ENCODE measurements around the gene SEMA4D.
A peak's percentile ranks its signal among the peaks of the same experiment; 100 is the strongest.

Gene SEMA4D

GRCh38 chr9:89428222-89428761, 69.6 kb downstream of the SEMA4D start:
- Mint-ChIP-seq H3K9me3 (peaks cover 4% of the 10 kb centered on the region), H3K27me3 (ENCODE audit: low read depth) (no peaks in the 10 kb centered on the region), H3K4me1 (ENCODE audit: low read depth) (peaks cover 80% of the 10 kb centered on the region), H3K36me3 (ENCODE audit: low read depth) (peaks cover 41% of the 10 kb centered on the region), H3K27ac (peak overlapping the region; percentile 90), H3K4me3 (no peak overlapping the region)

- no peaks in the 10 kb centered on the region for H3K27me3 Mint-ChIP-seq (ENCODE audit: low read depth)
- H3K4me1 Mint-ChIP-seq (ENCODE audit: low read depth): peaks cover 83% of the 10 kb centered on the region
- H3K4me3 Mint-ChIP-seq: peak overlapping the region; percentile 75
- H3K36me3 Mint-ChIP-seq (ENCODE audit: low read depth): peaks cover 41% of the 10 kb centered on the region
- peaks cover 4% of the 10 kb centered on the region for H3K9me3 Mint-ChIP-seq
- peak overlapping the region; percentile 90 for H3K27ac Mint-ChIP-seq
Measured at GRCh38 chr9:89427621-89428221, 70.2 kb downstream of the SEMA4D start.

GRCh38 chr9:89426384-89426961, 71.4 kb downstream of the SEMA4D start:
- H3K4me3 Mint-ChIP-seq: peak overlapping the region; percentile 75
- peaks cover 48% of the 10 kb centered on the region for H3K36me3 Mint-ChIP-seq (ENCODE audit: low read depth)
- no peaks in the 10 kb centered on the region for H3K27me3 Mint-ChIP-seq (ENCODE audit: low read depth)
- peak overlapping the region; percentile 90 for H3K27ac Mint-ChIP-seq
- H3K4me1 Mint-ChIP-seq (ENCODE audit: low read depth): peaks cover 86% of the 10 kb centered on the region
- peaks cover 4% of the 10 kb centered on the region for H3K9me3 Mint-ChIP-seq

GRCh38 chr9:89425921-89426383, 72.0 kb downstream of the SEMA4D start:
- Mint-ChIP-seq H3K4me1 (ENCODE audit: low read depth) (peaks cover 89% of the 10 kb centered on the region), H3K27ac (peak overlapping the region; percentile 90), H3K36me3 (ENCODE audit: low read depth) (peaks cover 48% of the 10 kb centered on the region), H3K4me3 (peak overlapping the region; percentile 75), H3K27me3 (ENCODE audit: low read depth) (no peaks in the 10 kb centered on the region), H3K9me3 (peaks cover 4% of the 10 kb centered on the region)

- Mint-ChIP-seq H3K27me3 (ENCODE audit: low read depth) (no peaks in the 10 kb centered on the region), H3K27ac (peak overlapping the region; percentile 90), H3K4me1 (ENCODE audit: low read depth) (peaks cover 92% of the 10 kb centered on the region), H3K4me3 (peak overlapping the region; percentile 42), H3K9me3 (peaks cover 4% of the 10 kb centered on the region), H3K36me3 (ENCODE audit: low read depth) (peaks cover 49% of the 10 kb centered on the region)
Measured at GRCh38 chr9:89425024-89425805, 72.7 kb downstream of the SEMA4D start.

GRCh38 chr9:89422151-89422975, 75.5 kb downstream of the SEMA4D start:
- H3K36me3 Mint-ChIP-seq (ENCODE audit: low read depth): peaks cover 61% of the 10 kb centered on the region
- H3K4me1 Mint-ChIP-seq (ENCODE audit: low read depth): peaks cover 86% of the 10 kb centered on the region
- peak overlapping the region; percentile 90 for H3K27ac Mint-ChIP-seq
- H3K27me3 Mint-ChIP-seq (ENCODE audit: low read depth): no peaks in the 10 kb centered on the region
- peaks cover 4% of the 10 kb centered on the region for H3K9me3 Mint-ChIP-seq
- peak overlapping the region; percentile 49 for H3K4me3 Mint-ChIP-seq

- Mint-ChIP-seq H3K27ac (peak overlapping the region; percentile 90), H3K27me3 (ENCODE audit: low read depth) (no peaks in the 10 kb centered on the region), H3K36me3 (ENCODE audit: low read depth) (peaks cover 62% of the 10 kb centered on the region), H3K4me1 (ENCODE audit: low read depth) (peaks cover 86% of the 10 kb centered on the region), H3K9me3 (peaks cover 4% of the 10 kb centered on the region), H3K4me3 (peak overlapping the region; percentile 68)
Measured at GRCh38 chr9:89421595-89421994, 76.3 kb downstream of the SEMA4D start.

GRCh38 chr9:89420397-89421178, 77.3 kb downstream of the SEMA4D start:
- Mint-ChIP-seq H3K9me3 (peaks cover 4% of the 10 kb centered on the region), H3K27me3 (ENCODE audit: low read depth) (no peaks in the 10 kb centered on the region), H3K4me3 (peak overlapping the region; percentile 44), H3K36me3 (ENCODE audit: low read depth) (peaks cover 64% of the 10 kb centered on the region), H3K4me1 (ENCODE audit: low read depth) (peaks cover 84% of the 10 kb centered on the region), H3K27ac (peak overlapping the region; percentile 90)

- Mint-ChIP-seq H3K36me3 (ENCODE audit: low read depth) (peaks cover 60% of the 10 kb centered on the region), H3K27ac (peak overlapping the region; percentile 90), H3K27me3 (ENCODE audit: low read depth) (no peaks in the 10 kb centered on the region), H3K4me3 (peak overlapping the region; percentile 44), H3K9me3 (peaks cover 4% of the 10 kb centered on the region), H3K4me1 (ENCODE audit: low read depth) (peaks cover 85% of the 10 kb centered on the region)
Measured at GRCh38 chr9:89419978-89420394, 77.9 kb downstream of the SEMA4D start.

- H3K27me3 Mint-ChIP-seq (ENCODE audit: low read depth): no peaks in the 10 kb centered on the region
Measured at GRCh38 chr9:89418882-89419640, 78.9 kb downstream of the SEMA4D start.

GRCh38 chr9:89418474-89418845, 79.5 kb downstream of the SEMA4D start:
- Mint-ChIP-seq H3K4me3 (peak overlapping the region; percentile 83), H3K9me3 (no peaks in the 10 kb centered on the region), H3K36me3 (ENCODE audit: low read depth) (peaks cover 58% of the 10 kb centered on the region), H3K27me3 (ENCODE audit: low read depth) (no peaks in the 10 kb centered on the region), H3K4me1 (ENCODE audit: low read depth) (peaks cover 83% of the 10 kb centered on the region), H3K27ac (peak overlapping the region; percentile 90)

More at GRCh38 chr9:89418882-89419640, 78.9 kb downstream of the SEMA4D start:
- Mint-ChIP-seq H3K27ac (peak overlapping the region; percentile 90), H3K4me3 (peak overlapping the region; percentile 83), H3K9me3 (no peaks in the 10 kb centered on the region), H3K36me3 (ENCODE audit: low read depth) (peaks cover 58% of the 10 kb centered on the region), H3K4me1 (ENCODE audit: low read depth) (peaks cover 83% of the 10 kb centered on the region)

- H3K4me3 Mint-ChIP-seq: peak overlapping the region; percentile 83
- no peaks in the 10 kb centered on the region for H3K27me3 Mint-ChIP-seq (ENCODE audit: low read depth)
- H3K9me3 Mint-ChIP-seq: no peaks in the 10 kb centered on the region
- peaks cover 84% of the 10 kb centered on the region for H3K4me1 Mint-ChIP-seq (ENCODE audit: low read depth)
- peak overlapping the region; percentile 90 for H3K27ac Mint-ChIP-seq
- H3K36me3 Mint-ChIP-seq (ENCODE audit: low read depth): peaks cover 62% of the 10 kb centered on the region
Measured at GRCh38 chr9:89417832-89418473, 80.0 kb downstream of the SEMA4D start.

Measured in T-helper 1 cell treated with Interleukin-12 subunit alpha and Interleukin-12 subunit beta and Interleukin-4 antibody, amounts not matched to agents 30 μg/mL and 1 μg/mL, for 36 hours (primary cell).